Measurements from ENCODE around the gene FBXL7.

The FBXL7 gene

GRCh38 chr5:15893866-15894265 is 393.9 kb downstream of the FBXL7 start:
- Histone ChIP-seq H3K4ac (ENCODE audit: low read depth, low read length) (no peak overlapping the region), H3K4me1 (ENCODE audit: control insufficient read depth in 1 of 2, insufficient read depth in 2 of 2, low read length in 2 of 2) (no peaks in the 10 kb centered on the region), H3K79me1 (ENCODE audit: low read length) (no peaks in the 10 kb centered on the region), H3K4me2 (ENCODE audit: low read length) (no peak overlapping the region), H3K9me3 (ENCODE audit: insufficient read depth, low read depth, low read length) (no peaks in the 10 kb centered on the region), H4K91ac (ENCODE audit: low read depth, low read length) (no peak overlapping the region), H3K18ac (ENCODE audit: low read length) (no peak overlapping the region), H2BK12ac (ENCODE audit: low read length) (no peak overlapping the region), H3K27me3 (ENCODE audit: insufficient read depth, low read length) (no peaks in the 10 kb centered on the region), H2BK120ac (ENCODE audit: insufficient read depth, low read length, poor library complexity) (no peak overlapping the region), H2AFZ (ENCODE audit: insufficient read depth, low read length, poor library complexity) (no peak overlapping the region), H3K79me2 (ENCODE audit: control insufficient read depth, insufficient read depth, low read length, poor library complexity) (no peaks in the 10 kb centered on the region), H4K12ac (ENCODE audit: low read depth, low read length) (no peak overlapping the region), H3K36me3 (ENCODE audit: control insufficient read depth in 1 of 2, insufficient read depth in 2 of 2, low read length in 2 of 2) (no peaks in the 10 kb centered on the region), H3K23ac (ENCODE audit: low read length) (no peak overlapping the region), H3K4me3 (ENCODE audit: low read depth, low read length) (no peak overlapping the region), H2AK5ac (ENCODE audit: low read length) (no peak overlapping the region), H3K9ac (ENCODE audit: low read length) (no peak overlapping the region), H3K27ac (ENCODE audit: low read depth, low read length) (no peak overlapping the region), H3K14ac (ENCODE audit: low read length) (no peak overlapping the region), H2BK5ac (ENCODE audit: low read depth, low read length, poor library complexity) (no peak overlapping the region), H4K8ac (ENCODE audit: low read depth, low read length) (no peak overlapping the region)
- WGBS (ENCODE audit: extremely low coverage, insufficient coverage, insufficient read length): no CpG with 5 or more reads among the region's 11 CpGs
- no peak for DNase-seq

GRCh38 chr5:15897656-15898055 is 397.7 kb downstream of the FBXL7 start:
- no peak overlapping the region for H3K23ac ChIP-seq (ENCODE audit: low read length)
- no peaks in the 10 kb centered on the region for H3K4me1 ChIP-seq (ENCODE audit: control insufficient read depth in 1 of 2, insufficient read depth in 2 of 2, low read length in 2 of 2)
- H3K9me3 ChIP-seq (ENCODE audit: insufficient read depth, low read depth, low read length): no peaks in the 10 kb centered on the region
- no peak overlapping the region for H3K9ac ChIP-seq (ENCODE audit: low read length)
- H3K14ac ChIP-seq (ENCODE audit: low read length): no peak overlapping the region
- H3K4me2 ChIP-seq (ENCODE audit: low read length): no peak overlapping the region
- no peaks in the 10 kb centered on the region for H3K36me3 ChIP-seq (ENCODE audit: control insufficient read depth in 1 of 2, insufficient read depth in 2 of 2, low read length in 2 of 2)
- H3K18ac ChIP-seq (ENCODE audit: low read length): no peak overlapping the region
- H2AFZ ChIP-seq (ENCODE audit: insufficient read depth, low read length, poor library complexity): no peak overlapping the region
- H2AK5ac ChIP-seq (ENCODE audit: low read length): no peak overlapping the region
- no peak overlapping the region for H2BK120ac ChIP-seq (ENCODE audit: insufficient read depth, low read length, poor library complexity)
- no peaks in the 10 kb centered on the region for H3K79me1 ChIP-seq (ENCODE audit: low read length)
- no peak overlapping the region for H3K4me3 ChIP-seq (ENCODE audit: low read depth, low read length)
- H2BK12ac ChIP-seq (ENCODE audit: low read length): no peak overlapping the region
- H4K8ac ChIP-seq (ENCODE audit: low read depth, low read length): no peak overlapping the region
- H3K4ac ChIP-seq (ENCODE audit: low read depth, low read length): no peak overlapping the region
- WGBS (ENCODE audit: extremely low coverage, insufficient coverage, insufficient read length): no CpG with 5 or more reads among the region's 3 CpGs
- H3K79me2 ChIP-seq (ENCODE audit: control insufficient read depth, insufficient read depth, low read length, poor library complexity): no peaks in the 10 kb centered on the region
- H3K27me3 ChIP-seq (ENCODE audit: insufficient read depth, low read length): no peaks in the 10 kb centered on the region
- no peak for DNase-seq
- no peak overlapping the region for H2BK5ac ChIP-seq (ENCODE audit: low read depth, low read length, poor library complexity)
- no peak overlapping the region for H4K12ac ChIP-seq (ENCODE audit: low read depth, low read length)
- H4K91ac ChIP-seq (ENCODE audit: low read depth, low read length): no peak overlapping the region
- H3K27ac ChIP-seq (ENCODE audit: low read depth, low read length): no peak overlapping the region

GRCh38 chr5:15898641-15899040 is 398.7 kb downstream of the FBXL7 start:
- Histone ChIP-seq H3K4me1 (ENCODE audit: control insufficient read depth in 1 of 2, insufficient read depth in 2 of 2, low read length in 2 of 2) (no peaks in the 10 kb centered on the region), H4K8ac (ENCODE audit: low read depth, low read length) (no peak overlapping the region)

GRCh38 chr5:15899481-15899880 is 399.5 kb downstream of the FBXL7 start:
- H2AFZ ChIP-seq (ENCODE audit: insufficient read depth, low read length, poor library complexity): no peak overlapping the region
- no peaks in the 10 kb centered on the region for H3K36me3 ChIP-seq (ENCODE audit: control insufficient read depth in 1 of 2, insufficient read depth in 2 of 2, low read length in 2 of 2)
- no peak overlapping the region for H3K14ac ChIP-seq (ENCODE audit: low read length)
- H3K4me3 ChIP-seq (ENCODE audit: low read depth, low read length): no peak overlapping the region
- WGBS (ENCODE audit: extremely low coverage, insufficient coverage, insufficient read length): no CpG with 5 or more reads among the region's 1 CpG
- H2BK12ac ChIP-seq (ENCODE audit: low read length): no peak overlapping the region
- no peak overlapping the region for H3K23ac ChIP-seq (ENCODE audit: low read length)
- no peak overlapping the region for H3K18ac ChIP-seq (ENCODE audit: low read length)
- no peak for DNase-seq
- H3K4ac ChIP-seq (ENCODE audit: low read depth, low read length): no peak overlapping the region
- H3K27me3 ChIP-seq (ENCODE audit: insufficient read depth, low read length): no peaks in the 10 kb centered on the region
- H2AK5ac ChIP-seq (ENCODE audit: low read length): no peak overlapping the region
- H3K79me2 ChIP-seq (ENCODE audit: control insufficient read depth, insufficient read depth, low read length, poor library complexity): no peaks in the 10 kb centered on the region
- H3K9me3 ChIP-seq (ENCODE audit: insufficient read depth, low read depth, low read length): no peaks in the 10 kb centered on the region
- H3K9ac ChIP-seq (ENCODE audit: low read length): no peak overlapping the region
- H3K27ac ChIP-seq (ENCODE audit: low read depth, low read length): no peak overlapping the region
- H4K8ac ChIP-seq (ENCODE audit: low read depth, low read length): no peak overlapping the region
- H3K4me1 ChIP-seq (ENCODE audit: control insufficient read depth in 1 of 2, insufficient read depth in 2 of 2, low read length in 2 of 2): no peaks in the 10 kb centered on the region
- H3K4me2 ChIP-seq (ENCODE audit: low read length): no peak overlapping the region
- no peak overlapping the region for H4K12ac ChIP-seq (ENCODE audit: low read depth, low read length)
- H4K91ac ChIP-seq (ENCODE audit: low read depth, low read length): no peak overlapping the region
- H2BK120ac ChIP-seq (ENCODE audit: insufficient read depth, low read length, poor library complexity): no peak overlapping the region
- no peaks in the 10 kb centered on the region for H3K79me1 ChIP-seq (ENCODE audit: low read length)
- H2BK5ac ChIP-seq (ENCODE audit: low read depth, low read length, poor library complexity): no peak overlapping the region

More at GRCh38 chr5:15898641-15899040, 398.7 kb downstream of the FBXL7 start:
- no peaks in the 10 kb centered on the region for H3K27me3 ChIP-seq (ENCODE audit: insufficient read depth, low read length)
- H3K9me3 ChIP-seq (ENCODE audit: insufficient read depth, low read depth, low read length): no peaks in the 10 kb centered on the region
- H2AFZ ChIP-seq (ENCODE audit: insufficient read depth, low read length, poor library complexity): no peak overlapping the region
- H3K23ac ChIP-seq (ENCODE audit: low read length): no peak overlapping the region
- no peak overlapping the region for H3K4me2 ChIP-seq (ENCODE audit: low read length)
- H4K91ac ChIP-seq (ENCODE audit: low read depth, low read length): no peak overlapping the region
- no peak overlapping the region for H2BK5ac ChIP-seq (ENCODE audit: low read depth, low read length, poor library complexity)
- no peak overlapping the region for H4K12ac ChIP-seq (ENCODE audit: low read depth, low read length)
- no peak overlapping the region for H2BK12ac ChIP-seq (ENCODE audit: low read length)
- no peak overlapping the region for H3K27ac ChIP-seq (ENCODE audit: low read depth, low read length)
- no CpG with 5 or more reads among the region's 6 CpGs for WGBS (ENCODE audit: extremely low coverage, insufficient coverage, insufficient read length)
- no peak overlapping the region for H3K14ac ChIP-seq (ENCODE audit: low read length)
- no peak overlapping the region for H2AK5ac ChIP-seq (ENCODE audit: low read length)
- H3K36me3 ChIP-seq (ENCODE audit: control insufficient read depth in 1 of 2, insufficient read depth in 2 of 2, low read length in 2 of 2): no peaks in the 10 kb centered on the region
- no peak overlapping the region for H3K4ac ChIP-seq (ENCODE audit: low read depth, low read length)
- H3K79me1 ChIP-seq (ENCODE audit: low read length): no peaks in the 10 kb centered on the region
- DNase-seq: no peak
- H3K18ac ChIP-seq (ENCODE audit: low read length): no peak overlapping the region
- H3K9ac ChIP-seq (ENCODE audit: low read length): no peak overlapping the region
- no peaks in the 10 kb centered on the region for H3K79me2 ChIP-seq (ENCODE audit: control insufficient read depth, insufficient read depth, low read length, poor library complexity)
- H2BK120ac ChIP-seq (ENCODE audit: insufficient read depth, low read length, poor library complexity): no peak overlapping the region
- no peak overlapping the region for H3K4me3 ChIP-seq (ENCODE audit: low read depth, low read length)
